ENCODE measurements around the gene HABP4. TPM values are rescaled to one million over a fixed set of nuclear protein-coding genes. Genes with fewer than 3 reads are reported as not detected.

Gene HABP4
- total and polyA plus RNA-seq, 10 of the 15 experiments (the other 5 are each of a cell fraction or from before 2014, with no cell fraction given) = 1.6 to 15.4 (median 11.6) TPM

DNA sequence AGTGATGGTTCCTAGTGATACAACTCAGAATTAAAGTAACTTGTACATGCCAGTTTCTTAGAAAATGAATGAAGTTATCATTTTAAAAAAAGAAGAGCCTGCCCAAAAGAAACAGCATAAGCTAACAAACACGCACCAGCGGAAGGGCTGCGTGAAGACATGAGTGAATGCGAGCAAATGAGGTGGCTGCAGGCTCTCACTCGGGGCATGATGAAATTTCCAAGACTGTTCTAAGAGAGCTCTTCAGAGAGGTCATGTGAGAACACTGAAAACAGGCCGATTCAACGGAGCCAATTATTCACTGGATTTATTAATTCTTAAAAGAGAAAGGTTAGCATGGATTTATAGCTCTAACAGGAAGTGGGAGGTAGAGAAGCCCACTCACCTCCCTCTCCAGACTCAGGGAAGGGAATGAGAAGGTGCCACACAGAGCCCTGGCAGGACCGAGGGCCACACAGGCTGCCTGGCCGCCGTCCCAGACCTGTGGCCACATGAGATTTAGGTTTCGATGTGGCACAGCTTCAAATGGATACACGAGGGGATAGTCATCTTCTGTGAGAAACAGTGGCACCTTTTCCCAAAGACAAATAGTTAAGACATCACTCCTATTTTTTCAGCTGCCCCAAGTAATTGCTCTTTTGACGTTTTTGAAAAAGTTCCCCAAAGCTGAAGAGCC, 55.5 kb downstream of the HABP4 start (continued):
- TF ChIP-seq ZBED1 (IDR thresholded peaks at IDR 0.05; ENCODE audit: borderline replicate concordance) = no peak
- TF ChIP-seq SP1 (IDR thresholded peaks at IDR 0.05; ENCODE audit: low read depth, low read length) = no peak
- no peak for TF ChIP-seq REST (IDR thresholded peaks at IDR 0.05; ENCODE audit: low read depth, low read length)
- TF ChIP-seq HCFC1 (IDR thresholded peaks at IDR 0.05; ENCODE audit: low read length) = no peak
- TF ChIP-seq ASH2L (IDR thresholded peaks at IDR 0.05; ENCODE audit: borderline replicate concordance, low read depth) = no peak

- SMC1A ChIA-PET (ENCODE audit: uncharacterized antibody, unreplicated experiment) = interaction anchor here (0.6 to 2.1 kb wide), 2 partner anchors 25 to 141 kb away, joined by 3 to 5 read pairs; no protein-coding TSS in a partner anchor
- no peaks in the 10 kb centered on the region for H4K20me1 ChIP-seq (ENCODE audit: control insufficient read depth, insufficient read depth)
- FAIRE-seq (no peak), DNase-seq (ENCODE audit: low read depth, low spot score) (no peak), ATAC-seq (no peak)
- no peaks in the 10 kb centered on the region for H3K36me3 ChIP-seq (ENCODE audit: control insufficient read depth in 2 of 2, insufficient read depth in 2 of 2, low read length in 1 of 2)
- no peak overlapping the region for H3K4me3 ChIP-seq
- POLR2A ChIA-PET = interaction anchor here (0.5 to 0.7 kb wide), 2 partner anchors 10 to 88 kb away, joined by 3 read pairs; no protein-coding TSS in a partner anchor
- H3K4me1 ChIP-seq (ENCODE audit: control insufficient read depth, insufficient read depth, low read length) = no peaks in the 10 kb centered on the region
- intact Hi-C loops (cut with micrococcal nuclease; ENCODE audit: unreplicated experiment) (no loop called here), in situ Hi-C loops (cut with MboI) (no loop called here)
- no peaks in the 10 kb centered on the region; a peak in 1 of 4 replicates for H3K27me3 ChIP-seq (replicated peaks in 1 of 2; ENCODE audit: control insufficient read depth in 2 of 2, insufficient read depth in 2 of 2, low read length in 1 of 2)
- H3K27ac ChIP-seq (ENCODE audit: control insufficient read depth, insufficient read depth) = no peak overlapping the region
- CTCF ChIA-PET = no interaction called here
- H3K79me2 ChIP-seq (ENCODE audit: control insufficient read depth, insufficient read depth, low read length) = no peaks in the 10 kb centered on the region
- no TSS peak for BruUV-seq (replicated peaks)
- no peak overlapping the region for H3K9ac ChIP-seq (ENCODE audit: control insufficient read depth, insufficient read depth, low read length)
- no peaks in the 10 kb centered on the region for H3K9me3 ChIP-seq (replicated peaks; ENCODE audit: control insufficient read depth, insufficient read depth, low read length)
- RAD21 ChIA-PET (ENCODE audit: unreplicated experiment) = no interaction called here
- H2AFZ ChIP-seq (ENCODE audit: control insufficient read depth, low read depth, low read length) = no peak overlapping the region
- no peak overlapping the region for H3K4me2 ChIP-seq (ENCODE audit: control insufficient read depth, insufficient read depth)
- 68% methylated on average over 14 of the region's 14 CpGs for WGBS (ENCODE audit: insufficient coverage, insufficient replicate concordance, low lambda C conversion rate, missing lambda C conversion rate)
- TF ChIP-seq ATF7 (IDR thresholded peaks at IDR 0.05; ENCODE audit: low read depth) (no peak), SMARCA5 (IDR thresholded peaks at IDR 0.05) (no peak), MTA2 (IDR thresholded peaks at IDR 0.05; ENCODE audit: low read depth) (no peak), BACH1 (IDR thresholded peaks at IDR 0.05; ENCODE audit: borderline replicate concordance) (no peak), SIN3A (IDR thresholded peaks at IDR 0.05; ENCODE audit: low read depth, low read length) (no peak), HDAC2 (IDR thresholded peaks at IDR 0.05) (no peak)
- TF ChIP-seq, protein P1, sequence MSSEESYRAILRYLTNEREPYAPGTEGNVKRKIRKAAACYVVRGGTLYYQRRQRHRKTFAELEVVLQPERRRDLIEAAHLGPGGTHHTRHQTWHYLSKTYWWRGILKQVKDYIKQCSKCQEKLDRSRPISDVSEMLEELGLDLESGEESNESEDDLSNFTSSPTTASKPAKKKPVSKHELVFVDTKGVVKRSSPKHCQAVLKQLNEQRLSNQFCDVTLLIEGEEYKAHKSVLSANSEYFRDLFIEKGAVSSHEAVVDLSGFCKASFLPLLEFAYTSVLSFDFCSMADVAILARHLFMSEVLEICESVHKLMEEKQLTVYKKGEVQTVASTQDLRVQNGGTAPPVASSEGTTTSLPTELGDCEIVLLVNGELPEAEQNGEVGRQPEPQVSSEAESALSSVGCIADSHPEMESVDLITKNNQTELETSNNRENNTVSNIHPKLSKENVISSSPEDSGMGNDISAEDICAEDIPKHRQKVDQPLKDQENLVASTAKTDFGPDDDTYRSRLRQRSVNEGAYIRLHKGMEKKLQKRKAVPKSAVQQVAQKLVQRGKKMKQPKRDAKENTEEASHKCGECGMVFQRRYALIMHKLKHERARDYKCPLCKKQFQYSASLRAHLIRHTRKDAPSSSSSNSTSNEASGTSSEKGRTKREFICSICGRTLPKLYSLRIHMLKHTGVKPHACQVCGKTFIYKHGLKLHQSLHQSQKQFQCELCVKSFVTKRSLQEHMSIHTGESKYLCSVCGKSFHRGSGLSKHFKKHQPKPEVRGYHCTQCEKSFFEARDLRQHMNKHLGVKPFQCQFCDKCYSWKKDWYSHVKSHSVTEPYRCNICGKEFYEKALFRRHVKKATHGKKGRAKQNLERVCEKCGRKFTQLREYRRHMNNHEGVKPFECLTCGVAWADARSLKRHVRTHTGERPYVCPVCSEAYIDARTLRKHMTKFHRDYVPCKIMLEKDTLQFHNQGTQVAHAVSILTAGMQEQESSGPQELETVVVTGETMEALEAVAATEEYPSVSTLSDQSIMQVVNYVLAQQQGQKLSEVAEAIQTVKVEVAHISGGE (CRISPR knock-in tag; IDR thresholded peaks at IDR 0.05) = no peak
- TF ChIP-seq, protein P2, sequence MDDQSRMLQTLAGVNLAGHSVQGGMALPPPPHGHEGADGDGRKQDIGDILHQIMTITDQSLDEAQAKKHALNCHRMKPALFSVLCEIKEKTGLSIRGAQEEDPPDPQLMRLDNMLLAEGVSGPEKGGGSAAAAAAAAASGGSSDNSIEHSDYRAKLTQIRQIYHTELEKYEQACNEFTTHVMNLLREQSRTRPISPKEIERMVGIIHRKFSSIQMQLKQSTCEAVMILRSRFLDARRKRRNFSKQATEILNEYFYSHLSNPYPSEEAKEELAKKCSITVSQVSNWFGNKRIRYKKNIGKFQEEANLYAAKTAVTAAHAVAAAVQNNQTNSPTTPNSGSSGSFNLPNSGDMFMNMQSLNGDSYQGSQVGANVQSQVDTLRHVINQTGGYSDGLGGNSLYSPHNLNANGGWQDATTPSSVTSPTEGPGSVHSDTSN (IDR thresholded peaks at IDR 0.05; ENCODE audit: insufficient replicate concordance, low read depth, low read length) = no peak
These were observed 58.4 kb downstream of the HABP4 start for GRCh38 chr9:96508227-96508940.

Data from GM12878 (cell line).